H9 (cell line): ENCODE data around the gene SNX27. TPM values are rescaled to one million over a fixed set of nuclear protein-coding genes. Genes with fewer than 3 reads are reported as not detected.
A peak's percentile ranks its signal among the peaks of the same experiment; 100 is the strongest.

Source experiments
- DNase-seq: peaks from one replicate; pipeline ENCODE4 v3.0.0-alpha.2; 2017
- H2AFZ ChIP-seq: one replicate; pipeline ENCODE4 v1.6.1; 2013; ENCODE audit warnings: mild to moderate bottlenecking, low read length, control low read depth, moderate library complexity
- H2AK5ac ChIP-seq: 2 replicates; pipeline ENCODE4 v1.6.1; 2013; ENCODE audit warnings: low read length, control low read depth, mixed read lengths; ENCODE audit not compliant: insufficient read length
- H2BK120ac ChIP-seq: one replicate; pipeline ENCODE4 v1.6.1; 2013; ENCODE audit warnings: low read depth, mild to moderate bottlenecking, low read length, control low read depth, inconsistent platforms; ENCODE audit not compliant: poor library complexity, severe bottlenecking
- H2BK12ac ChIP-seq: 2 replicates; pipeline ENCODE4 v1.6.1; 2013; ENCODE audit warnings: low read length, control low read depth, mixed read lengths, low read depth; ENCODE audit not compliant: insufficient read length
- H2BK15ac ChIP-seq: 2 replicates; pipeline ENCODE4 v1.6.1; 2013; ENCODE audit warnings: low read depth, low read length, control low read depth
- H2BK20ac ChIP-seq: one replicate; pipeline ENCODE4 v1.6.1; 2013; ENCODE audit warnings: low read depth, mild to moderate bottlenecking, low read length, control low read depth, inconsistent platforms; ENCODE audit not compliant: poor library complexity, severe bottlenecking
- H2BK5ac ChIP-seq: 2 replicates; pipeline ENCODE4 v1.6.1; 2013; ENCODE audit warnings: low read length, control low read depth, mixed read lengths; ENCODE audit not compliant: insufficient read length
- H3K14ac ChIP-seq: 2 replicates; pipeline ENCODE4 v1.6.1; 2013; ENCODE audit warnings: low read length, control low read depth; ENCODE audit not compliant: insufficient read depth
- H3K18ac ChIP-seq: 2 replicates; pipeline ENCODE4 v1.6.1; 2013; ENCODE audit warnings: low read depth, mild to moderate bottlenecking, mixed read lengths, low read length, control low read depth; ENCODE audit not compliant: insufficient read length
- H3K23ac ChIP-seq: 2 replicates; pipeline ENCODE4 v1.6.1; 2013; ENCODE audit warnings: low read length, control low read depth, mixed read lengths, low read depth; ENCODE audit not compliant: insufficient read length
- H3K23me2 ChIP-seq: 2 replicates; pipeline ENCODE4 v1.6.1; 2013; ENCODE audit warnings: low read depth, mild to moderate bottlenecking, mixed read lengths, low read length, control low read depth; ENCODE audit not compliant: insufficient read length, poor library complexity, severe bottlenecking
- H3K27ac ChIP-seq: 2 replicates; pipeline ENCODE4 v1.5.1; 2013; ENCODE audit warnings: low read length, control low read depth, mixed read lengths, low read depth; ENCODE audit not compliant: insufficient read length
- H3K27me3 ChIP-seq: 2 replicates; pipeline ENCODE4 v1.6.1; 2013; ENCODE audit warnings: low read length, control low read depth, inconsistent platforms; ENCODE audit not compliant: insufficient read depth
- H3K4ac ChIP-seq: 2 replicates; pipeline ENCODE4 v1.6.1; 2013; ENCODE audit warnings: low read depth, mild to moderate bottlenecking, control low read depth, inconsistent platforms, low read length, moderate library complexity
- H3K4me1 ChIP-seq: 2 replicates; pipeline ENCODE4 v1.6.1; 2013; ENCODE audit warnings: low read length, control low read depth, inconsistent platforms; ENCODE audit not compliant: insufficient read depth
- H3K4me2 ChIP-seq: 2 replicates; pipeline ENCODE4 v1.6.1; 2013; ENCODE audit warnings: low read length, control low read depth, mixed read lengths; ENCODE audit not compliant: insufficient read length, insufficient read depth
- H3K56ac ChIP-seq: 2 replicates; pipeline ENCODE4 v1.6.1; 2013; ENCODE audit warnings: low read depth, mild to moderate bottlenecking, mixed read lengths, low read length, control low read depth; ENCODE audit not compliant: insufficient read length
- H3K79me1 ChIP-seq: 2 replicates; pipeline ENCODE4 v1.6.1; 2013; ENCODE audit warnings: low read depth, mild to moderate bottlenecking, moderate library complexity, low read length, control low read depth, inconsistent platforms; ENCODE audit not compliant: insufficient read depth, poor library complexity, severe bottlenecking
- H3K79me2 ChIP-seq: 2 replicates; pipeline ENCODE4 v1.6.1; 2013; ENCODE audit warnings: low read length, control low read depth, inconsistent platforms; ENCODE audit not compliant: insufficient read depth
- H3K9ac ChIP-seq: 2 replicates; pipeline ENCODE4 v1.6.1; 2013; ENCODE audit warnings: low read length, control low read depth, mixed read lengths; ENCODE audit not compliant: insufficient read length; ENCODE audit errors: extremely low read depth
- H3K9me3 ChIP-seq: one replicate; pipeline ENCODE4 v1.6.1; 2013; ENCODE audit warnings: low read depth, low read length, inconsistent platforms; ENCODE audit not compliant: control insufficient read depth
- H3T11ph ChIP-seq: one replicate; pipeline ENCODE4 v1.6.1; 2013; ENCODE audit warnings: mild to moderate bottlenecking, low read length, control low read depth, inconsistent platforms
- H4K20me1 ChIP-seq: one replicate; pipeline ENCODE4 v1.6.1; 2013; ENCODE audit not compliant: control insufficient read depth, insufficient read length, insufficient read depth
- H4K5ac ChIP-seq: 2 replicates; pipeline ENCODE4 v1.6.1; 2013; ENCODE audit warnings: low read depth, mild to moderate bottlenecking, mixed read lengths, low read length, control low read depth; ENCODE audit not compliant: insufficient read length
- H4K8ac ChIP-seq: replicated peaks from 2 replicates; pipeline ENCODE4 v1.6.1; 2013; ENCODE audit warnings: low read length, control low read depth, mixed read lengths, low read depth; ENCODE audit not compliant: insufficient read length
- H4K91ac ChIP-seq: 2 replicates; pipeline ENCODE4 v1.6.1; 2013; ENCODE audit warnings: low read depth, mild to moderate bottlenecking, moderate library complexity, mixed read lengths, low read length, control low read depth; ENCODE audit not compliant: insufficient read length
- H3K27ac Mint-ChIP-seq, 3 experiments: 2 replicates in 2 of 3; 3 replicates in 1 of 3; pipeline ENCODE4 v1.8.0; 2020 to 2021; ENCODE audit warnings: mixed read lengths in 3 of 3, mild to moderate bottlenecking in 1 of 3, moderate library complexity in 1 of 3
- H3K27me3 Mint-ChIP-seq: 2 replicates; pipeline ENCODE4 v1.8.0; 2021; ENCODE audit warnings: low read depth, mild to moderate bottlenecking, moderate library complexity, mixed read lengths
- H3K36me3 Mint-ChIP-seq, 3 experiments: 2 replicates in 2 of 3; 3 replicates in 1 of 3; pipeline ENCODE4 v1.8.0; 2020 to 2021; ENCODE audit warnings: low read depth in 3 of 3, mixed read lengths in 3 of 3; ENCODE audit not compliant: insufficient read depth in 1 of 3
- H3K4me1 Mint-ChIP-seq, 2 experiments: 2 replicates each; pipeline ENCODE4 v1.8.0; 2020; ENCODE audit warnings: mixed read lengths in 2 of 2
- H3K4me3 Mint-ChIP-seq, 2 experiments: 2 replicates in 1 of 2; 3 replicates in 1 of 2; pipeline ENCODE4 v1.8.0; 2020 to 2021; ENCODE audit warnings: mild to moderate bottlenecking in 2 of 2, mixed read lengths in 2 of 2, moderate library complexity in 1 of 2
- H3K9me3 Mint-ChIP-seq, 2 experiments: 2 replicates in 1 of 2; 3 replicates in 1 of 2; pipeline ENCODE4 v1.8.0; 2020; ENCODE audit warnings: mild to moderate bottlenecking in 2 of 2, mixed read lengths in 2 of 2, moderate library complexity in 1 of 2
- WGBS: extraction: QIAGEN DNeasy Blood & Tissue Kit; methylation state at CpG from one replicate; pipeline ENCODE4 v1.1.7; 2013; ENCODE audit warnings: missing lambda C conversion rate, low lambda C conversion rate, mixed read lengths; ENCODE audit not compliant: insufficient read length; ENCODE audit errors: extremely low coverage; 5-methylcytosine and 5-hydroxymethylcytosine counted together
- total RNA-seq: library from RNA; stranded (reverse); gene quantifications from 2 replicates; pipeline ENCODE4 v1.2.1, GENCODE V29; 2021
- TF ChIP-seq, protein P1 (sequence below): fragments of 200-600 bp; sonication (generic); conservative IDR thresholded peaks from 3 replicates; pipeline ENCODE4 v1.8.0; 2021; ENCODE audit warnings: antibody characterized with exemption, mild to moderate bottlenecking

Gene SNX27
- total RNA-seq, 1 experiment from 2014 or later = 48.9 TPM

DNA sequence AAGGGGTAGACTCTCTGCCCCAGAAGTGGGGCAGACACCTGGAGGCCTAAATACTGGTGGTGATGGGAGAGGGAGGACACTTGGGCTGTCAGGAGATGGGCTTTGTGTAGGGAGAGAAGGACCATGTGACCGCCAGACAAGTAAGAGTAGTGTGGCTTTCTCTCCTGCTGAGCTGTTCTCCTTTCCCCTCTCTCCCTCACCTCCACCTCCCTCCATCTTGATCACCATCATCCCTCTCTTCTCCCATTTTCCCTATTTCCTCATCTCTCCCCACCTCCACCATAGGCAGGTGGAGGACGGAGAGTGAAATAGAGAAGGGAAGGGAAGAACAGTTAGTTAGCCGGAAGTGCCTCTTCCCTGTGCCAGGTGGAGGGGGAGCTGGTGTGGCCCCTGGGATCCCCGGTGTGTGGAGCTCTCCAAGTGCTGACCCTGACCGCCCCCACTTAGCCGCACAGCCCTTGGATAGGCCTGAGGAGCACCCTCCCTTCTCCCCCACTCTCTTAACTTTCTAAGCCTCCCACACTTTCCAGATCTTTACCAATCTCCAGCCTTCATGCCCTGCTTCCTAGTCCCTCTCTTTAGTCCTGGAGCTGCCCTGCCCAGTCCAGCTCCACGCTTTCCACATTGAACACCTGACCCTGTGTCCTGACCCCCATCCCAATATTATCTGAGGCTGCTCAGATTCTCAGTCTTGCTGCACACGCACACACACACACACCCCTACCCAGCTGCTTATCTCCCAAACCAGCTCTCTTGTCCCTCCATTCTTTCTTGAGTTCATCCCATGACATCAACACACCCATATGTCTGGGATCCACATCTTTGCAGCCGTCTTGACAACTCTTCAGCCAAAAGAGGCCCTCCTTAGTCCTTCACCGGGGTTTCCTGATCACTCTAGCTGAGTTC lies 103.2 kb downstream of the SNX27 start:
- H3K27me3 ChIP-seq = peaks cover 12% of the 10 kb centered on the region; the same call in 1 of the 2 replicates
- no peak overlapping the region for H3K27ac ChIP-seq
- Mint-ChIP-seq H3K27ac (peak overlapping the region in 1 of 3 experiments; percentile 17; a peak in 2 of 7 replicates), H3K36me3 (no peaks in the 10 kb centered on the region), H3K4me1 (peaks cover 47 to 54% of the 10 kb centered on the region in 2 experiments), H3K27me3 (peaks cover 39% of the 10 kb centered on the region), H3K9me3 (no peaks in the 10 kb centered on the region), H3K4me3 (peak overlapping the region; percentile 18 to 82; a peak in 3 of 5 replicates)
- no peak overlapping the region for H2AK5ac ChIP-seq
- no peak overlapping the region for H2BK120ac ChIP-seq
- H4K8ac ChIP-seq = no peak overlapping the region
- no peak overlapping the region for H3K4ac ChIP-seq
- no peak overlapping the region for H3K18ac ChIP-seq
- no peak overlapping the region for H2BK15ac ChIP-seq
- no peak overlapping the region for H2BK5ac ChIP-seq
- no peaks in the 10 kb centered on the region for H3K79me2 ChIP-seq
- no peak overlapping the region for H2BK20ac ChIP-seq
- H3K79me1 ChIP-seq = no peaks in the 10 kb centered on the region
- no peak overlapping the region for H3K56ac ChIP-seq
- no peak overlapping the region for H2AFZ ChIP-seq
- H4K20me1 ChIP-seq = no peaks in the 10 kb centered on the region
- no peak overlapping the region for H4K5ac ChIP-seq
- no peak overlapping the region for H3K23ac ChIP-seq
- TF ChIP-seq, protein P1, sequence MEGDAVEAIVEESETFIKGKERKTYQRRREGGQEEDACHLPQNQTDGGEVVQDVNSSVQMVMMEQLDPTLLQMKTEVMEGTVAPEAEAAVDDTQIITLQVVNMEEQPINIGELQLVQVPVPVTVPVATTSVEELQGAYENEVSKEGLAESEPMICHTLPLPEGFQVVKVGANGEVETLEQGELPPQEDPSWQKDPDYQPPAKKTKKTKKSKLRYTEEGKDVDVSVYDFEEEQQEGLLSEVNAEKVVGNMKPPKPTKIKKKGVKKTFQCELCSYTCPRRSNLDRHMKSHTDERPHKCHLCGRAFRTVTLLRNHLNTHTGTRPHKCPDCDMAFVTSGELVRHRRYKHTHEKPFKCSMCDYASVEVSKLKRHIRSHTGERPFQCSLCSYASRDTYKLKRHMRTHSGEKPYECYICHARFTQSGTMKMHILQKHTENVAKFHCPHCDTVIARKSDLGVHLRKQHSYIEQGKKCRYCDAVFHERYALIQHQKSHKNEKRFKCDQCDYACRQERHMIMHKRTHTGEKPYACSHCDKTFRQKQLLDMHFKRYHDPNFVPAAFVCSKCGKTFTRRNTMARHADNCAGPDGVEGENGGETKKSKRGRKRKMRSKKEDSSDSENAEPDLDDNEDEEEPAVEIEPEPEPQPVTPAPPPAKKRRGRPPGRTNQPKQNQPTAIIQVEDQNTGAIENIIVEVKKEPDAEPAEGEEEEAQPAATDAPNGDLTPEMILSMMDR = no peak
- H3K4me1 ChIP-seq = 0 out of 2 replicates have a peak, but pooled peaks cover 4% of the 10 kb centered on the region
- H3T11ph ChIP-seq = no peak overlapping the region
- peaks cover 14% of the 10 kb centered on the region for H3K23me2 ChIP-seq
- no peak overlapping the region for H2BK12ac ChIP-seq
- H4K91ac ChIP-seq = no peak overlapping the region
- no CpG with 5 or more reads among the region's 10 CpGs for WGBS
- DNase-seq = no peak
- H3K9ac ChIP-seq = no peak overlapping the region
- H3K14ac ChIP-seq = no peak overlapping the region
- no peaks in the 10 kb centered on the region for H3K9me3 ChIP-seq
- H3K4me2 ChIP-seq = no peak overlapping the region
